22Rv1 (cell line): ENCODE results near the gene FIGLA.

Experiments used
- CTCF ChIP-seq: fragments of 450-650 bp; IDR thresholded peaks from 2 replicates; pipeline ENCODE4 v1.5.1; 2017; ENCODE audit warnings: mild to moderate bottlenecking
- ZFX ChIP-seq: fragments of 450-650 bp; IDR thresholded peaks from 2 replicates; pipeline ENCODE4 v1.6.1; 2017; ENCODE audit warnings: antibody characterized with exemption, borderline replicate concordance

- TF ChIP-seq CTCF (no peak), ZFX (no peak)
These were observed 52.3 kb downstream of the FIGLA start for GRCh38 chr2:70738159-70738558.
